Measurements from ENCODE around the gene PRG3. TPM values are rescaled to one million over a fixed set of nuclear protein-coding genes. Genes with fewer than 3 reads are reported as not detected.
A peak's percentile ranks its signal among the peaks of the same experiment; 100 is the strongest.

Gene PRG3
- total and polyA plus RNA-seq, 9 of the 15 experiments (the other 6 are each of a cell fraction or from before 2014, with no cell fraction given), result 0.18 to 0.55 (median 0.38) TPM; not detected in 6

GRCh38 chr11:57425565-57426438, 44.9 kb upstream of the PRG3 start (continued):
- TF ChIP-seq ZNF551 (CRISPR knock-in tag; IDR thresholded peaks at IDR 0.05) (no peak), ID3 (CRISPR knock-in tag; IDR thresholded peaks at IDR 0.05) (no peak), ID3 (tag; IDR thresholded peaks at IDR 0.05) (no peak), E2F6 (IDR thresholded peaks at IDR 0.05; ENCODE audit: borderline replicate concordance in 1 of 2, extremely low read depth in 1 of 2, insufficient read depth in 1 of 2, insufficient read length in 1 of 2, low read depth in 1 of 2, low read length in 1 of 2, poor library complexity in 1 of 2, severe bottlenecking in 1 of 2) (peak; percentile 69 to 76), YBX1 (IDR thresholded peaks at IDR 0.05) (no peak), PRPF4 (IDR thresholded peaks at IDR 0.05; ENCODE audit: insufficient read depth, low read depth, low read length, poor library complexity, severe bottlenecking) (no peak), ILK (tag; IDR thresholded peaks at IDR 0.05; ENCODE audit: borderline replicate concordance, low read depth) (no peak), HDAC1 (IDR thresholded peaks at IDR 0.05) (0 out of 4 replicates have a peak, but pooled peaks of 1 of the 2 experiments have one; percentile 6), ZBTB17 (CRISPR knock-in tag; IDR thresholded peaks at IDR 0.05) (no peak), POLR2B (IDR thresholded peaks at IDR 0.05; ENCODE audit: low read depth, partially characterized antibody) (no peak), ZNF318 (IDR thresholded peaks at IDR 0.05; ENCODE audit: borderline replicate concordance in 1 of 2, low read depth in 1 of 2) (no peak), DDX20 (tag; IDR thresholded peaks at IDR 0.05; ENCODE audit: low read depth) (no peak), NFRKB (IDR thresholded peaks at IDR 0.05; ENCODE audit: low read depth) (peak; percentile 62; the same call in 1 of the 2 replicates), IRF1 (CRISPR knock-in tag; IDR thresholded peaks at IDR 0.05; ENCODE audit: borderline replicate concordance) (no peak), SMARCC2 (IDR thresholded peaks at IDR 0.05; ENCODE audit: low read depth) (no peak)

All from K562 (cell line).